ENCODE data around the gene MCTP1. TPM values are rescaled to one million over a fixed set of nuclear protein-coding genes. Genes with fewer than 3 reads are reported as not detected.

MCTP1 gene
- total RNA-seq, 1 donor: 5.8 TPM

GRCh38 chr5:94667937-94668336 lies 617.0 kb downstream of the MCTP1 start:
- no peak overlapping the region for H3K27ac ChIP-seq (ENCODE audit: low read depth, low read length)
- H3K36me3 ChIP-seq (ENCODE audit: insufficient read depth, low read length): no peaks in the 10 kb centered on the region
- no peaks in the 10 kb centered on the region for H3K9me3 ChIP-seq (ENCODE audit: low read depth, low read length)
- H4K20me1 ChIP-seq (ENCODE audit: insufficient read depth, low read length): no peaks in the 10 kb centered on the region
- H2AFZ ChIP-seq (ENCODE audit: low read length): no peak overlapping the region
- no peak overlapping the region for H3K4me3 ChIP-seq (ENCODE audit: insufficient read depth, low read length)
- no peaks in the 10 kb centered on the region for H3K27me3 ChIP-seq (ENCODE audit: insufficient read depth, low read length)
- no peaks in the 10 kb centered on the region for H3K4me1 ChIP-seq (ENCODE audit: insufficient read depth, low read length)
- DNase-seq (ENCODE audit: insufficient read length, low spot score, missing footprints): no peak
- no peaks in the 10 kb centered on the region for H3K79me2 ChIP-seq (ENCODE audit: insufficient read depth, low read length)
- no peak overlapping the region for H3K4me2 ChIP-seq (ENCODE audit: insufficient read depth, low read length)
- no peak for TF ChIP-seq CTCF (IDR thresholded peaks at IDR 0.05; ENCODE audit: extremely low read depth, low read depth, low read length)

- H3K4me1 ChIP-seq (ENCODE audit: insufficient read depth, low read length): no peaks in the 10 kb centered on the region
- no peak overlapping the region for H3K4me3 ChIP-seq (ENCODE audit: insufficient read depth, low read length)
- no peak overlapping the region for H3K4me2 ChIP-seq (ENCODE audit: insufficient read depth, low read length)
- no peaks in the 10 kb centered on the region for H3K27me3 ChIP-seq (ENCODE audit: insufficient read depth, low read length)
- H3K36me3 ChIP-seq (ENCODE audit: insufficient read depth, low read length): peaks cover 5% of the 10 kb centered on the region
- no peak for TF ChIP-seq CTCF (IDR thresholded peaks at IDR 0.05; ENCODE audit: extremely low read depth, low read depth, low read length)
- no peak overlapping the region for H2AFZ ChIP-seq (ENCODE audit: low read length)
- H3K27ac ChIP-seq (ENCODE audit: low read depth, low read length): no peak overlapping the region
- H3K9me3 ChIP-seq (ENCODE audit: low read depth, low read length): no peaks in the 10 kb centered on the region
- no peaks in the 10 kb centered on the region for H4K20me1 ChIP-seq (ENCODE audit: insufficient read depth, low read length)
- H3K79me2 ChIP-seq (ENCODE audit: insufficient read depth, low read length): peaks cover 6% of the 10 kb centered on the region
- no peak for DNase-seq (ENCODE audit: insufficient read length, low spot score, missing footprints)
Measured at GRCh38 chr5:94661086-94661485, 623.8 kb downstream of the MCTP1 start.

- no peaks in the 10 kb centered on the region for H3K27me3 ChIP-seq (ENCODE audit: insufficient read depth, low read length)
- H2AFZ ChIP-seq (ENCODE audit: low read length): no peak overlapping the region
Measured at GRCh38 chr5:94660506-94660905, 624.4 kb downstream of the MCTP1 start.

GRCh38 chr5:94658272-94658671 lies 626.6 kb downstream of the MCTP1 start:
- Histone ChIP-seq H3K4me3 (ENCODE audit: insufficient read depth, low read length) (no peak overlapping the region), H3K27ac (ENCODE audit: low read depth, low read length) (no peak overlapping the region), H3K4me1 (ENCODE audit: insufficient read depth, low read length) (no peaks in the 10 kb centered on the region), H4K20me1 (ENCODE audit: insufficient read depth, low read length) (no peaks in the 10 kb centered on the region), H3K9me3 (ENCODE audit: low read depth, low read length) (no peaks in the 10 kb centered on the region), H3K36me3 (ENCODE audit: insufficient read depth, low read length) (peaks cover 10% of the 10 kb centered on the region), H3K79me2 (ENCODE audit: insufficient read depth, low read length) (peaks cover 8% of the 10 kb centered on the region), H3K4me2 (ENCODE audit: insufficient read depth, low read length) (no peak overlapping the region), H3K27me3 (ENCODE audit: insufficient read depth, low read length) (no peaks in the 10 kb centered on the region), H2AFZ (ENCODE audit: low read length) (no peak overlapping the region)
- no peak for TF ChIP-seq CTCF (IDR thresholded peaks at IDR 0.05; ENCODE audit: extremely low read depth, low read depth, low read length)
- no peak for DNase-seq (ENCODE audit: insufficient read length, low spot score, missing footprints)

More at GRCh38 chr5:94660506-94660905, 624.4 kb downstream of the MCTP1 start:
- Histone ChIP-seq H3K4me3 (ENCODE audit: insufficient read depth, low read length) (no peak overlapping the region), H3K4me1 (ENCODE audit: insufficient read depth, low read length) (no peaks in the 10 kb centered on the region), H3K79me2 (ENCODE audit: insufficient read depth, low read length) (peaks cover 8% of the 10 kb centered on the region), H4K20me1 (ENCODE audit: insufficient read depth, low read length) (no peaks in the 10 kb centered on the region), H3K9me3 (ENCODE audit: low read depth, low read length) (no peaks in the 10 kb centered on the region), H3K27ac (ENCODE audit: low read depth, low read length) (no peak overlapping the region), H3K36me3 (ENCODE audit: insufficient read depth, low read length) (peaks cover 5% of the 10 kb centered on the region), H3K4me2 (ENCODE audit: insufficient read depth, low read length) (no peak overlapping the region)
- no peak for DNase-seq (ENCODE audit: insufficient read length, low spot score, missing footprints)
- TF ChIP-seq CTCF (IDR thresholded peaks at IDR 0.05; ENCODE audit: extremely low read depth, low read depth, low read length): no peak

Small RNA genes within 50 kb of the gene (small RNA-seq; reads per million reads assigned to genes)
- gene RF02271: not detected

Other genes with a start within 250 kb of the MCTP1 start
- not detected in 2 replicates for gene FAM81B, start 106.3 kb upstream of the MCTP1 start, total RNA-seq

All from osteoblast (primary cell).